ENCODE results near the gene PTPN11.
"Not testable (repeated sequence)": the region's sequence is repeated elsewhere in the genome, so short reads cannot be mapped to it uniquely, and the experiment has no call there.

The PTPN11 gene

GRCh38 chr12:112393328-112393727 is 25.4 kb upstream of the PTPN11 start:
- H3K9me3 Mint-ChIP-seq: no peaks in the 10 kb centered on the region
- H3K4me3 Mint-ChIP-seq: no peak overlapping the region
- peaks cover 16% of the 10 kb centered on the region for H3K27me3 Mint-ChIP-seq (ENCODE audit: low read depth)
- no peak overlapping the region for H3K27ac Mint-ChIP-seq
- no peaks in the 10 kb centered on the region for H3K4me1 Mint-ChIP-seq (ENCODE audit: low read depth)
- no peaks in the 10 kb centered on the region for H3K36me3 Mint-ChIP-seq (ENCODE audit: low read depth)
- no peak for DNase-seq (ENCODE audit: low spot score)

- no peak overlapping the region for H3K27ac Mint-ChIP-seq
- H3K4me1 Mint-ChIP-seq (ENCODE audit: low read depth): no peaks in the 10 kb centered on the region
- no peak overlapping the region for H3K4me3 Mint-ChIP-seq
- peaks cover 21% of the 10 kb centered on the region for H3K36me3 Mint-ChIP-seq (ENCODE audit: low read depth)
- H3K9me3 Mint-ChIP-seq: no peaks in the 10 kb centered on the region
- peaks cover 5% of the 10 kb centered on the region for H3K27me3 Mint-ChIP-seq (ENCODE audit: low read depth)
- DNase-seq (ENCODE audit: low spot score): no peak
Measured at GRCh38 chr12:112401054-112401453, 17.7 kb upstream of the PTPN11 start.

GRCh38 chr12:112401903-112402498 is 16.7 kb upstream of the PTPN11 start:
- H3K4me3 Mint-ChIP-seq: no peak overlapping the region

GRCh38 chr12:112406519-112407488 is 11.9 kb upstream of the PTPN11 start:
- peaks cover 25% of the 10 kb centered on the region for H3K4me1 Mint-ChIP-seq (ENCODE audit: low read depth)
- H3K27me3 Mint-ChIP-seq (ENCODE audit: low read depth): no peaks in the 10 kb centered on the region
- H3K4me3 Mint-ChIP-seq: peak overlapping the region; percentile 98
- H3K9me3 Mint-ChIP-seq: no peaks in the 10 kb centered on the region
- no peak overlapping the region for H3K27ac Mint-ChIP-seq
- DNase-seq (ENCODE audit: low spot score): no peak
- peaks cover 52% of the 10 kb centered on the region for H3K36me3 Mint-ChIP-seq (ENCODE audit: low read depth)

More at GRCh38 chr12:112401903-112402498, 16.7 kb upstream of the PTPN11 start:
- Mint-ChIP-seq H3K9me3 (no peaks in the 10 kb centered on the region), H3K36me3 (ENCODE audit: low read depth) (peaks cover 30% of the 10 kb centered on the region), H3K27ac (no peak overlapping the region), H3K27me3 (ENCODE audit: low read depth) (no peaks in the 10 kb centered on the region), H3K4me1 (ENCODE audit: low read depth) (peaks cover 1% of the 10 kb centered on the region)
- no peak for DNase-seq (ENCODE audit: low spot score)

- H3K36me3 Mint-ChIP-seq (ENCODE audit: low read depth): peaks cover 52% of the 10 kb centered on the region
- H3K9me3 Mint-ChIP-seq; H3K27me3 Mint-ChIP-seq (ENCODE audit: low read depth); DNase-seq (ENCODE audit: low spot score): not testable (repeated sequence)
- peak overlapping the region; percentile 58 for H3K27ac Mint-ChIP-seq
- H3K4me1 Mint-ChIP-seq (ENCODE audit: low read depth): peaks cover 25% of the 10 kb centered on the region
- peak overlapping the region; percentile 98 for H3K4me3 Mint-ChIP-seq
Measured at GRCh38 chr12:112407683-112408082, 11.1 kb upstream of the PTPN11 start.

GRCh38 chr12:112408621-112409020 is 10.1 kb upstream of the PTPN11 start:
- Mint-ChIP-seq H3K4me1 (ENCODE audit: low read depth) (peaks cover 25% of the 10 kb centered on the region), H3K27me3 (ENCODE audit: low read depth) (no peaks in the 10 kb centered on the region), H3K36me3 (ENCODE audit: low read depth) (peaks cover 48% of the 10 kb centered on the region), H3K27ac (peak overlapping the region; percentile 99), H3K9me3 (no peaks in the 10 kb centered on the region), H3K4me3 (peak overlapping the region; percentile 98)
- DNase-seq (ENCODE audit: low spot score): no peak

GRCh38 chr12:112409064-112409905 is 9.5 kb upstream of the PTPN11 start, which contains the start of gene RPL6:
TSS of gene RPL6 (minus strand) at chr12:112409605. CDS start at chr12:112408656, 949 bp downstream.
- H3K27me3 Mint-ChIP-seq (ENCODE audit: low read depth): no peaks in the 10 kb centered on the region
- peak within 1 kb of the TSS; percentile 99 for H3K27ac Mint-ChIP-seq
- no peaks in the 10 kb centered on the region for H3K9me3 Mint-ChIP-seq
- H3K4me3 Mint-ChIP-seq: peak within 1 kb of the TSS; percentile 98
- H3K4me1 Mint-ChIP-seq (ENCODE audit: low read depth): peaks cover 27% of the 10 kb centered on the region
- peak; percentile 80 for DNase-seq (ENCODE audit: low spot score)
- peaks cover 47% of the 10 kb centered on the region for H3K36me3 Mint-ChIP-seq (ENCODE audit: low read depth)

- H3K4me1 Mint-ChIP-seq (ENCODE audit: low read depth): peaks cover 27% of the 10 kb centered on the region
- H3K36me3 Mint-ChIP-seq (ENCODE audit: low read depth): peaks cover 41% of the 10 kb centered on the region
- DNase-seq (ENCODE audit: low spot score): no peak
- H3K27me3 Mint-ChIP-seq (ENCODE audit: low read depth): no peaks in the 10 kb centered on the region
- no peaks in the 10 kb centered on the region for H3K9me3 Mint-ChIP-seq
- no peak overlapping the region for H3K27ac Mint-ChIP-seq
- peak overlapping the region; percentile 98 for H3K4me3 Mint-ChIP-seq
Measured at GRCh38 chr12:112409906-112410244, 8.9 kb upstream of the PTPN11 start.

GRCh38 chr12:112413855-112414625 is 4.7 kb upstream of the PTPN11 start:
- H3K4me1 Mint-ChIP-seq (ENCODE audit: low read depth): peaks cover 15% of the 10 kb centered on the region
- no peak overlapping the region for H3K4me3 Mint-ChIP-seq
- H3K27ac Mint-ChIP-seq: no peak overlapping the region
- H3K36me3 Mint-ChIP-seq (ENCODE audit: low read depth): peaks cover 5% of the 10 kb centered on the region
- no peaks in the 10 kb centered on the region for H3K27me3 Mint-ChIP-seq (ENCODE audit: low read depth)
- no peaks in the 10 kb centered on the region for H3K9me3 Mint-ChIP-seq
- no peak for DNase-seq (ENCODE audit: low spot score)

- not testable (repeated sequence) for H3K27ac Mint-ChIP-seq
Measured at GRCh38 chr12:112415457-112415856, 3.3 kb upstream of the PTPN11 start.

GRCh38 chr12:112418273-112418607 is 507 bp upstream of the PTPN11 start:
- H3K9me3 Mint-ChIP-seq: no peaks in the 10 kb centered on the region
- H3K36me3 Mint-ChIP-seq (ENCODE audit: low read depth): peaks cover 9% of the 10 kb centered on the region
- no peak for DNase-seq (ENCODE audit: low spot score)
- peaks cover 33% of the 10 kb centered on the region for H3K4me1 Mint-ChIP-seq (ENCODE audit: low read depth)
- no peaks in the 10 kb centered on the region for H3K27me3 Mint-ChIP-seq (ENCODE audit: low read depth)
- peak overlapping the region; percentile 97 for H3K4me3 Mint-ChIP-seq
- peak overlapping the region; percentile 98 for H3K27ac Mint-ChIP-seq

More at GRCh38 chr12:112415457-112415856, 3.3 kb upstream of the PTPN11 start:
- H3K9me3 Mint-ChIP-seq; DNase-seq (ENCODE audit: low spot score); H3K27me3 Mint-ChIP-seq (ENCODE audit: low read depth); H3K36me3 Mint-ChIP-seq (ENCODE audit: low read depth); H3K4me3 Mint-ChIP-seq: not testable (repeated sequence)
- peaks cover 24% of the 10 kb centered on the region for H3K4me1 Mint-ChIP-seq (ENCODE audit: low read depth)

GRCh38 chr12:112419297-112420133 is 768 bp downstream of the PTPN11 start:
- Mint-ChIP-seq H3K27ac (peak overlapping the region; percentile 96), H3K27me3 (ENCODE audit: low read depth) (no peaks in the 10 kb centered on the region), H3K4me3 (peak overlapping the region; percentile 94), H3K9me3 (no peaks in the 10 kb centered on the region), H3K36me3 (ENCODE audit: low read depth) (peaks cover 14% of the 10 kb centered on the region), H3K4me1 (ENCODE audit: low read depth) (peaks cover 37% of the 10 kb centered on the region)
- DNase-seq (ENCODE audit: low spot score): peak; percentile 38
